Neural progenitor cell (in vitro differentiated cells): ENCODE results near the gene NFIX. TPM values are rescaled to one million over a fixed set of nuclear protein-coding genes. Genes with fewer than 3 reads are reported as not detected.

ENCODE experiments used
- DNase-seq: peaks from one replicate; pipeline ENCODE4 v3.0.0-alpha.2; 2016; ENCODE audit warnings: low spot score
- H2AFZ ChIP-seq: fragments of 200-600 bp; sonication (generic); replicated peaks from 2 replicates; pipeline ENCODE4 v1.6.1; 2016; ENCODE audit warnings: antibody characterized with exemption
- H3F3A ChIP-seq: fragments of 200-600 bp; sonication (generic); 2 replicates; pipeline ENCODE4 v1.6.1; 2016; ENCODE audit warnings: antibody characterized with exemption, low read depth
- H3K27ac ChIP-seq: fragments of 200-600 bp; sonication (generic); 2 replicates; pipeline ENCODE4 v1.5.1; 2016; ENCODE audit warnings: mild to moderate bottlenecking
- H3K27me3 ChIP-seq: fragments of 200-600 bp; sonication (generic); 2 replicates; pipeline ENCODE4 v1.6.1; 2016; ENCODE audit warnings: mild to moderate bottlenecking, moderate library complexity
- H3K36me3 ChIP-seq: fragments of 200-600 bp; sonication (generic); 2 replicates; pipeline ENCODE4 v1.5.1; 2016
- H3K4me1 ChIP-seq: fragments of 200-600 bp; sonication (generic); 2 replicates; pipeline ENCODE4 v1.6.1; 2016; ENCODE audit warnings: mixed run types
- H3K4me2 ChIP-seq: fragments of 200-600 bp; sonication (generic); 2 replicates; pipeline ENCODE4 v1.6.1; 2016
- H3K4me3 ChIP-seq: fragments of 200-600 bp; sonication (generic); 2 replicates; pipeline ENCODE4 v1.5.1; 2016
- H3K79me2 ChIP-seq: fragments of 200-600 bp; sonication (generic); 2 replicates; pipeline ENCODE4 v1.6.1; 2016; ENCODE audit warnings: low read depth
- H3K9ac ChIP-seq: fragments of 200-600 bp; sonication (generic); 2 replicates; pipeline ENCODE4 v1.6.1; 2016
- H3K9me3 ChIP-seq: fragments of 200-600 bp; sonication (generic); 2 replicates; pipeline ENCODE4 v1.5.1; 2016; ENCODE audit warnings: low read depth
- H4K20me1 ChIP-seq: fragments of 200-600 bp; sonication (generic); 2 replicates; pipeline ENCODE4 v1.6.1; 2016; ENCODE audit warnings: low read depth
- H3K27ac Mint-ChIP-seq: 3 replicates; pipeline ENCODE4 v1.8.0; 2021; ENCODE audit warnings: mixed read lengths
- H3K27me3 Mint-ChIP-seq: 2 replicates; pipeline ENCODE4 v1.8.0; 2022; ENCODE audit warnings: low read depth, mild to moderate bottlenecking, inconsistent platforms, moderate library complexity, mixed read lengths; ENCODE audit not compliant: insufficient read depth
- H3K36me3 Mint-ChIP-seq: 3 replicates; pipeline ENCODE4 v1.8.0; 2021; ENCODE audit warnings: mixed read lengths
- H3K4me1 Mint-ChIP-seq: 3 replicates; pipeline ENCODE4 v1.8.0; 2021; ENCODE audit warnings: mixed read lengths
- H3K4me3 Mint-ChIP-seq: 3 replicates; pipeline ENCODE4 v1.8.0; 2021; ENCODE audit warnings: mild to moderate bottlenecking, moderate library complexity, mixed read lengths
- H3K9me3 Mint-ChIP-seq: 3 replicates; pipeline ENCODE4 v1.8.0; 2020; ENCODE audit warnings: mixed read lengths
- EZH2 ChIP-seq: fragments of 200-600 bp; sonication (generic); IDR thresholded peaks from 2 replicates; pipeline ENCODE4 v1.6.1; 2017; ENCODE audit warnings: antibody characterized with exemption, mild to moderate bottlenecking, moderate library complexity
- EZH2phosphoT487 ChIP-seq: fragments of 200-600 bp; sonication (generic); IDR thresholded peaks from 2 replicates; pipeline ENCODE4 v1.6.1; 2017; ENCODE audit warnings: antibody characterized with exemption
- total RNA-seq: library from RNA; depleted of rRNA; stranded (reverse); fragments of >200 nt; gene quantifications from 2 replicates; pipeline ENCODE4 v1.2.3, GENCODE V29; 2015; ENCODE audit warnings: low replicate concordance
- TF ChIP-seq, protein P1 (sequence below): fragments of 200-600 bp; sonication (generic); IDR thresholded peaks from 2 replicates; pipeline ENCODE4 v1.5.1; 2017; ENCODE audit warnings: antibody characterized with exemption, mild to moderate bottlenecking

NFIX gene
- total RNA-seq, 1 donor from 2014 or later, result 0.06 TPM

- Histone ChIP-seq H3K79me2 (no peaks in the 10 kb centered on the region), H3K27me3 (peaks cover 98% of the 10 kb centered on the region), H2AFZ (no peak overlapping the region), H3F3A (peaks cover 29% of the 10 kb centered on the region), H3K9me3 (no peaks in the 10 kb centered on the region), H3K4me1 (peaks cover 85% of the 10 kb centered on the region), H3K36me3 (no peaks in the 10 kb centered on the region), H3K4me2 (peak overlapping the region; percentile 72), H3K4me3 (peak overlapping the region; percentile 27), H3K9ac (no peak overlapping the region), H3K27ac (no peak overlapping the region), H4K20me1 (peaks cover 86% of the 10 kb centered on the region)
- H3K4me3 Mint-ChIP-seq, result peak overlapping the region; percentile 50
- H3K27me3 Mint-ChIP-seq, result peaks cover 84% of the 10 kb centered on the region
- no peaks in the 10 kb centered on the region for H3K36me3 Mint-ChIP-seq
- peaks cover 51% of the 10 kb centered on the region for H3K4me1 Mint-ChIP-seq
- TF ChIP-seq, protein P1, sequence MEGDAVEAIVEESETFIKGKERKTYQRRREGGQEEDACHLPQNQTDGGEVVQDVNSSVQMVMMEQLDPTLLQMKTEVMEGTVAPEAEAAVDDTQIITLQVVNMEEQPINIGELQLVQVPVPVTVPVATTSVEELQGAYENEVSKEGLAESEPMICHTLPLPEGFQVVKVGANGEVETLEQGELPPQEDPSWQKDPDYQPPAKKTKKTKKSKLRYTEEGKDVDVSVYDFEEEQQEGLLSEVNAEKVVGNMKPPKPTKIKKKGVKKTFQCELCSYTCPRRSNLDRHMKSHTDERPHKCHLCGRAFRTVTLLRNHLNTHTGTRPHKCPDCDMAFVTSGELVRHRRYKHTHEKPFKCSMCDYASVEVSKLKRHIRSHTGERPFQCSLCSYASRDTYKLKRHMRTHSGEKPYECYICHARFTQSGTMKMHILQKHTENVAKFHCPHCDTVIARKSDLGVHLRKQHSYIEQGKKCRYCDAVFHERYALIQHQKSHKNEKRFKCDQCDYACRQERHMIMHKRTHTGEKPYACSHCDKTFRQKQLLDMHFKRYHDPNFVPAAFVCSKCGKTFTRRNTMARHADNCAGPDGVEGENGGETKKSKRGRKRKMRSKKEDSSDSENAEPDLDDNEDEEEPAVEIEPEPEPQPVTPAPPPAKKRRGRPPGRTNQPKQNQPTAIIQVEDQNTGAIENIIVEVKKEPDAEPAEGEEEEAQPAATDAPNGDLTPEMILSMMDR, result peak; percentile 20
- TF ChIP-seq EZH2phosphoT487, result no peak
- peak; percentile 44 for TF ChIP-seq EZH2
- H3K9me3 Mint-ChIP-seq, result peaks cover 3% of the 10 kb centered on the region
- peak; percentile 75 for DNase-seq
- H3K27ac Mint-ChIP-seq, result no peak overlapping the region
Observed at GRCh38 chr19:13055213-13056051, 60.2 kb downstream of the NFIX start.

GRCh38 chr19:13056052-13056660, 60.9 kb downstream of the NFIX start:
- Histone ChIP-seq H3K27ac (no peak overlapping the region), H3K36me3 (no peaks in the 10 kb centered on the region), H3K4me3 (peak overlapping the region; percentile 27), H3K4me2 (peak overlapping the region; percentile 72), H3K9me3 (no peaks in the 10 kb centered on the region), H3K79me2 (no peaks in the 10 kb centered on the region), H2AFZ (no peak overlapping the region), H3K27me3 (peaks cover 98% of the 10 kb centered on the region), H3K9ac (no peak overlapping the region), H3K4me1 (peaks cover 85% of the 10 kb centered on the region), H4K20me1 (peaks cover 83% of the 10 kb centered on the region), H3F3A (peaks cover 25% of the 10 kb centered on the region)
- Mint-ChIP-seq H3K9me3 (peaks cover 3% of the 10 kb centered on the region), H3K36me3 (no peaks in the 10 kb centered on the region), H3K27me3 (peaks cover 82% of the 10 kb centered on the region), H3K4me1 (peaks cover 51% of the 10 kb centered on the region), H3K4me3 (peak overlapping the region; percentile 50), H3K27ac (no peak overlapping the region)
- TF ChIP-seq, protein P1, result no peak
- TF ChIP-seq EZH2, result peak; percentile 74
- TF ChIP-seq EZH2phosphoT487, result peak; percentile 55
- peak; percentile 49 for DNase-seq

GRCh38 chr19:13057147-13057572, 61.9 kb downstream of the NFIX start:
- no peak overlapping the region for H2AFZ ChIP-seq
- H4K20me1 ChIP-seq, result peaks cover 76% of the 10 kb centered on the region
- DNase-seq, result peak; percentile 71
- Mint-ChIP-seq H3K36me3 (no peaks in the 10 kb centered on the region), H3K4me3 (no peak overlapping the region), H3K9me3 (peaks cover 3% of the 10 kb centered on the region), H3K27me3 (peaks cover 84% of the 10 kb centered on the region), H3K4me1 (peaks cover 51% of the 10 kb centered on the region), H3K27ac (no peak overlapping the region)
- H3K36me3 ChIP-seq, result no peaks in the 10 kb centered on the region
- H3K4me3 ChIP-seq, result no peak overlapping the region
- TF ChIP-seq, protein P1, result no peak
- no peak for TF ChIP-seq EZH2phosphoT487
- no peaks in the 10 kb centered on the region for H3K79me2 ChIP-seq
- H3K27me3 ChIP-seq, result peaks cover 100% of the 10 kb centered on the region
- no peak overlapping the region for H3K9ac ChIP-seq
- no peaks in the 10 kb centered on the region for H3K9me3 ChIP-seq
- no peak overlapping the region for H3K27ac ChIP-seq
- peaks cover 79% of the 10 kb centered on the region for H3K4me1 ChIP-seq
- peaks cover 19% of the 10 kb centered on the region for H3F3A ChIP-seq
- H3K4me2 ChIP-seq, result peak overlapping the region; percentile 48
